ENCODE measurements around the gene DCST1. TPM values are rescaled to one million over a fixed set of nuclear protein-coding genes. Genes with fewer than 3 reads are reported as not detected.

The DCST1 gene
- polyA plus RNA-seq, 2 of the 4 experiments (the other 2 are of a cell fraction): 0.06 TPM; not detected in 1

DNA sequence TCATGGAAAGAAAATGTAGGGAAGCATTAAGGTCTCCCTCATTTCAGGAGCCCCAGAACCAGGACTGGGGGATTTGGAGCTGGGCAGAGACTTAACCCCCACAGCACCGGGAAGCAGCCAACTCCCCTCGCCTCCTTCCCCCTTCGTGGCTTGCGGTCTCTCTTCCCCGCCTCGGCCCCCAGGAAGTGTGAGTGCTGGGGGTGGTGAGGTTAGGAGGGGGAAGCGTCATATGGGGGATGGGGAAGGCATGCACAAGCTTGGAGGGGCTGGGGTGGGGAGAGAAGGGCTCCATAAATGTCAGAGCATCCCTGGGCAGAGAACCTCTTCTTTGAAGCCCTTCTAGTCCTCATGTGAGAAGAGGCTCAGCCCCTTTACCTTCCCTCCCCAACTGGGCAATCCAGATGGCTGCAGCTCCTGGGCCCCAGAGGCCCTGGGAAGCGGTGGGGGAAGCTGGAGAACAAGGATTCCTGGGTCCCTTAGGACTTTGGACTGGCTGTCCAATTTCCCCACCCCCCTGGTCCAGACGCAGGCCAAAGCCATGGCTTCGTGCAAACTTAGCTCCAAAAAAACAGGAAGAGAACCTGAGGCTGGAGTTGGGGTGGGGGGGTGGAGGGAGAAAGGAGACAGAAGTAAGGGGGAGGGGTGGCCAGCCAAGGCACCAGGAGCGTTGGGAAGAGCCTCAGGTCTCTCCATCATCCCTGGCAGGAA is 23.3 kb upstream of the DCST1 start:
- ChIA-PET CTCF (interaction anchor here (0.5 to 1.3 kb wide), 2 partner anchors 75 to 232 kb away, joined by 3 read pairs; no protein-coding TSS in a partner anchor), POLR2A (interaction anchor here (0.6 to 1.1 kb wide), 2 partner anchors 9 to 17 kb away, joined by 3 to 8 read pairs; partner anchors contain the start of gene LENEP)
- 76% methylated on average over 11 of the region's 11 CpGs for WGBS (ENCODE audit: missing lambda C conversion rate)
- no peak for FAIRE-seq
- Histone ChIP-seq H3K4me3 (no peak overlapping the region), H3K4me2 (peak overlapping the region; percentile 59), H3K4me1 (peaks cover 93% of the 10 kb centered on the region), H3K27ac (peak overlapping the region; percentile 67 to 100; a peak in 4 of 6 replicates), H3K9me3 (no peaks in the 10 kb centered on the region)
- TF ChIP-seq, protein P1, sequence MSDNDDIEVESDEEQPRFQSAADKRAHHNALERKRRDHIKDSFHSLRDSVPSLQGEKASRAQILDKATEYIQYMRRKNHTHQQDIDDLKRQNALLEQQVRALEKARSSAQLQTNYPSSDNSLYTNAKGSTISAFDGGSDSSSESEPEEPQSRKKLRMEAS (IDR thresholded peaks at IDR 0.05): no peak
- TF ChIP-seq, protein P2, sequence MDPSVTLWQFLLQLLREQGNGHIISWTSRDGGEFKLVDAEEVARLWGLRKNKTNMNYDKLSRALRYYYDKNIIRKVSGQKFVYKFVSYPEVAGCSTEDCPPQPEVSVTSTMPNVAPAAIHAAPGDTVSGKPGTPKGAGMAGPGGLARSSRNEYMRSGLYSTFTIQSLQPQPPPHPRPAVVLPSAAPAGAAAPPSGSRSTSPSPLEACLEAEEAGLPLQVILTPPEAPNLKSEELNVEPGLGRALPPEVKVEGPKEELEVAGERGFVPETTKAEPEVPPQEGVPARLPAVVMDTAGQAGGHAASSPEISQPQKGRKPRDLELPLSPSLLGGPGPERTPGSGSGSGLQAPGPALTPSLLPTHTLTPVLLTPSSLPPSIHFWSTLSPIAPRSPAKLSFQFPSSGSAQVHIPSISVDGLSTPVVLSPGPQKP (IDR thresholded peaks at IDR 0.05; ENCODE audit: low read depth, low read length): no peak
- TF ChIP-seq, protein P3, sequence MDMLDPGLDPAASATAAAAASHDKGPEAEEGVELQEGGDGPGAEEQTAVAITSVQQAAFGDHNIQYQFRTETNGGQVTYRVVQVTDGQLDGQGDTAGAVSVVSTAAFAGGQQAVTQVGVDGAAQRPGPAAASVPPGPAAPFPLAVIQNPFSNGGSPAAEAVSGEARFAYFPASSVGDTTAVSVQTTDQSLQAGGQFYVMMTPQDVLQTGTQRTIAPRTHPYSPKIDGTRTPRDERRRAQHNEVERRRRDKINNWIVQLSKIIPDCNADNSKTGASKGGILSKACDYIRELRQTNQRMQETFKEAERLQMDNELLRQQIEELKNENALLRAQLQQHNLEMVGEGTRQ (IDR thresholded peaks at IDR 0.05): no peak
- no peak for TF ChIP-seq RFX5 (IDR thresholded peaks at IDR 0.05)
- ATAC-seq: no peak
- DNase-seq (ENCODE audit: low read depth in 1 of 2, low spot score in 1 of 2): no peak

DNA sequence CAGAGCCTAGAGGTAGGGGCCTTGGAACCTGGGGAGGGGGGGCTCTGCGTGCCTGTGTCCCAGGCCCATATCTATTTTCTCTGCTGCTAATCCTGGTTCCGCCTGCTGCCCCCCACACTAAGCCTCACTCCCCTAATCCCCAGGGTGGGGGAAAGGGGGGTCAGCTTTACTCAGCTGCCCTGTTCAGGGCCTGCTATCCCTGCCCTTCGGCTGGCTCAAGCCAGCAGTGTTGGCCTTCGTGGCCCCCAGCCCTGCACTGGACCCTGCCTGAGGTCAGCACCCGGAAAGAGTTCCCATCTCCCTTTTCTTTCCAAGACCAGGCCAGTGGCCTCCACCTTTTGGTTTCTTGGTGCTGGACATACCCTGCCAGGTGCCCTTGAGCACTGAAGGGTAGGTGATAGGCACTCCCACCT is 22.6 kb upstream of the DCST1 start:
- Histone ChIP-seq H3K4me1 (peaks cover 93% of the 10 kb centered on the region), H3K4me3 (no peak overlapping the region), H3K4me2 (peak overlapping the region; percentile 59), H3K27ac (peak overlapping the region; percentile 67 to 100), H3K9me3 (no peaks in the 10 kb centered on the region)
- 93% methylated on average over 4 of the region's 5 CpGs for WGBS (ENCODE audit: missing lambda C conversion rate)
- TF ChIP-seq FOSB (CRISPR knock-in tag; IDR thresholded peaks at IDR 0.05) (no peak), ESRRA (IDR thresholded peaks at IDR 0.05; ENCODE audit: borderline replicate concordance, low read length) (no peak), TFCP2L1 (CRISPR knock-in tag; IDR thresholded peaks at IDR 0.05) (no peak), KDM1A (IDR thresholded peaks at IDR 0.05; ENCODE audit: low read depth) (no peak), HOXB13 (CRISPR knock-in tag; IDR thresholded peaks at IDR 0.05; ENCODE audit: low read depth) (no peak), POLR2A (IDR thresholded peaks at IDR 0.05; ENCODE audit: low read length) (no peak), JUN (IDR thresholded peaks at IDR 0.05) (no peak)
- TF ChIP-seq, protein P1 (IDR thresholded peaks at IDR 0.05): no peak
- FAIRE-seq: no peak
- ChIA-PET CTCF (interaction anchor here (1.3 kb wide), 1 partner anchor 74 kb away, joined by 3 read pairs; no protein-coding TSS in a partner anchor), POLR2A (interaction anchor here (1.1 kb wide), 1 partner anchor 10 kb away, joined by 3 read pairs; no protein-coding TSS in a partner anchor)
- DNase-seq (ENCODE audit: low read depth in 1 of 2, low spot score in 1 of 2): no peak
- no peak for ATAC-seq

GRCh38 chr1:155011437-155012025 is 22.1 kb upstream of the DCST1 start:
- ChIA-PET POLR2A (no interaction called here), CTCF (interaction anchor here (1.3 kb wide), 1 partner anchor 73 kb away, joined by 3 read pairs; no protein-coding TSS in a partner anchor)
- DNase-seq (ENCODE audit: low read depth in 1 of 2, low spot score in 1 of 2): no peak
- Histone ChIP-seq H3K4me2 (peak overlapping the region; percentile 59), H3K4me1 (peaks cover 93% of the 10 kb centered on the region), H3K4me3 (no peak overlapping the region), H3K9me3 (no peaks in the 10 kb centered on the region), H3K27ac (peak overlapping the region; percentile 67 to 100)
- 93% methylated on average over 3 of the region's 6 CpGs for WGBS (ENCODE audit: missing lambda C conversion rate)
- TF ChIP-seq, protein P1 (IDR thresholded peaks at IDR 0.05): no peak
- TF ChIP-seq NPAS2 (CRISPR knock-in tag; IDR thresholded peaks at IDR 0.05; ENCODE audit: borderline replicate concordance) (no peak), TP53 (CRISPR knock-in tag; IDR thresholded peaks at IDR 0.05) (no peak), HOXA7 (CRISPR knock-in tag; IDR thresholded peaks at IDR 0.05) (no peak), KDM5A (IDR thresholded peaks at IDR 0.05) (no peak), MYC (IDR thresholded peaks at IDR 0.05; ENCODE audit: borderline replicate concordance, low read length) (no peak), HDAC2 (IDR thresholded peaks at IDR 0.05) (no peak), RAD21 (conservative IDR thresholded peaks at IDR 0.05 in 1 of 2, IDR thresholded peaks at IDR 0.05 in 1 of 2) (no peak), CHD4 (IDR thresholded peaks at IDR 0.05; ENCODE audit: borderline replicate concordance) (no peak), CBX2 (IDR thresholded peaks at IDR 0.05; ENCODE audit: borderline replicate concordance, low read depth) (no peak), RCOR1 (IDR thresholded peaks at IDR 0.05; ENCODE audit: low read depth, low read length) (no peak), ESRRA (IDR thresholded peaks at IDR 0.05; ENCODE audit: borderline replicate concordance, low read length) (no peak), HOXB13 (CRISPR knock-in tag; IDR thresholded peaks at IDR 0.05; ENCODE audit: low read depth) (no peak), NFE2L2 (conservative IDR thresholded peaks at IDR 0.05; ENCODE audit: low read length) (no peak), HOXB5 (CRISPR knock-in tag; IDR thresholded peaks at IDR 0.05) (no peak), CHD2 (IDR thresholded peaks at IDR 0.05; ENCODE audit: low read length, partially characterized antibody) (no peak), ATOH8 (CRISPR knock-in tag; IDR thresholded peaks at IDR 0.05; ENCODE audit: low read depth) (no peak), CBX8 (IDR thresholded peaks at IDR 0.05) (no peak)
- TF ChIP-seq, protein P3 (IDR thresholded peaks at IDR 0.05): no peak
- FAIRE-seq: no peak
- ATAC-seq: no peak; a peak in 2 of 6 replicates

Measured in A549 (cell line).